GM18907 (cell line): Measurements from ENCODE around the gene PFDN6.
A peak's percentile ranks its signal among the peaks of the same experiment; 100 is the strongest.

ENCODE experiments used
- ATAC-seq: cut with Tn5 transposase; IDR thresholded peaks from one replicate; pipeline ENCODE4 v1.9.1; 2021; ENCODE audit warnings: mild to moderate bottlenecking, moderate library complexity; ENCODE audit not compliant: unreplicated experiment

PFDN6 gene

GRCh38 chr6:33315793-33316602 lies 26.6 kb downstream of the PFDN6 start:
- ATAC-seq, result no peak

GRCh38 chr6:33316603-33317418 lies 27.4 kb downstream of the PFDN6 start:
- ATAC-seq, result no peak

GRCh38 chr6:33317419-33317668 lies 27.9 kb downstream of the PFDN6 start:
- no peak for ATAC-seq

- ATAC-seq, result peak; percentile 47
These were observed 28.4 kb downstream of the PFDN6 start, which contains the start of gene ZBTB22 for GRCh38 chr6:33317669-33318425. ZBTB22 (minus strand) TSS chr6:33317744; CDS start chr6:33316916, 828 bp downstream.

GRCh38 chr6:33318426-33319073 lies 29.1 kb downstream of the PFDN6 start:
- no peak for ATAC-seq

GRCh38 chr6:33319939-33320314 lies 30.5 kb downstream of the PFDN6 start:
- ATAC-seq, result no peak

- ATAC-seq, result no peak
These were observed 31.1 kb downstream of the PFDN6 start for GRCh38 chr6:33320315-33321181.

- ATAC-seq, result no peak
These were observed 31.8 kb downstream of the PFDN6 start for GRCh38 chr6:33321227-33321626.

GRCh38 chr6:33323623-33323948 lies 34.2 kb downstream of the PFDN6 start:
- peak; percentile 14 for ATAC-seq

GRCh38 chr6:33324125-33324524 lies 34.7 kb downstream of the PFDN6 start:
- no peak for ATAC-seq

GRCh38 chr6:33329058-33329457 lies 39.7 kb downstream of the PFDN6 start:
- no peak for ATAC-seq

- ATAC-seq, result no peak
These were observed 41.3 kb downstream of the PFDN6 start for GRCh38 chr6:33330736-33331135.

GRCh38 chr6:33333666-33334065 lies 44.3 kb downstream of the PFDN6 start:
- ATAC-seq, result no peak

- ATAC-seq, result no peak
These were observed 46.5 kb downstream of the PFDN6 start for GRCh38 chr6:33335916-33336315.

GRCh38 chr6:33336495-33336894 lies 47.1 kb downstream of the PFDN6 start:
- ATAC-seq, result no peak

- no peak for ATAC-seq
These were observed 49.8 kb downstream of the PFDN6 start for GRCh38 chr6:33339193-33339592.
